ENCODE data around the gene LOC101059915.

Gene LOC101059915

DNA sequence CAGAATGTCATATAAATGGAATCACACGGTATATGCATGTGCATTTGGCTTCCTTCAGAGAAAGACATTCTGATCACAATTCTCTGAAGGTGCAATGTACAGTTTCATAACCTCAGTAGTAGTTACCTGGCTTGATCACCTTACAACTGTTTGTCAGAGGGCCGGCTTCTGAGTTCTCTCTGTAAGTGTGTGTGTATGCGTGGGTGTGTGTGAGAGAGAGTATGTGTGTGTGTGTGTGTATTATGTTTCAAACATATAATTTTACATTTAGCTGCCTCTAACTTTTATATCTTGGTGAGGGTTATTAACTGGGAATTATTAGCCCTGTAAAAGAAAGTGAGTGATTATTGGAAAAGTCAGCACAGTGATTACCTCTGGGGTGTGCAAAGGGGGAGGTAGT, 8.0 kb upstream of the LOC101059915 start:
- Histone ChIP-seq H3K4me2 (replicated peaks; ENCODE audit: extremely low read depth, low read length, poor library complexity, severe bottlenecking) (no peak overlapping the region), H3K27ac (ENCODE audit: low read depth in 1 of 2, low read length in 2 of 2) (no peak overlapping the region), H4K20me1 (ENCODE audit: insufficient read depth, low read length) (no peaks in the 10 kb centered on the region), H2AFZ (ENCODE audit: insufficient read depth, low read depth, low read length, poor library complexity, severe bottlenecking) (no peak overlapping the region), H3K79me2 (ENCODE audit: insufficient read depth, low read length) (no peaks in the 10 kb centered on the region), H3K36me3 (replicated peaks in 1 of 2; ENCODE audit: control insufficient read depth in 1 of 2, insufficient read depth in 2 of 2, low read length in 2 of 2) (no peaks in the 10 kb centered on the region), H3K4me1 (ENCODE audit: control insufficient read depth in 1 of 2, insufficient read depth in 2 of 2, low read length in 2 of 2) (no peaks in the 10 kb centered on the region), H3K9ac (ENCODE audit: insufficient read depth, low read length, poor library complexity, severe bottlenecking) (no peak overlapping the region), H3K4me3 (replicated peaks in 1 of 3; ENCODE audit: low read depth in 2 of 3, low read length in 3 of 3) (no peak overlapping the region), H3K27me3 (ENCODE audit: control insufficient read depth in 2 of 2, insufficient read depth in 2 of 2, low read length in 2 of 2) (no peaks in the 10 kb centered on the region), H3K9me3 (replicated peaks in 1 of 2; ENCODE audit: control insufficient read depth in 1 of 2, insufficient read depth in 1 of 2, low read length in 2 of 2) (no peaks in the 10 kb centered on the region)
- TF ChIP-seq CTCF (IDR thresholded peaks at IDR 0.05): no peak
- WGBS (ENCODE audit: insufficient coverage): no CpG with 5 or more reads among the region's 3 CpGs
- intact Hi-C loops (cut with micrococcal nuclease): no loop called here
- peaks cover 11% of the 10 kb centered on the region for H3K4me1 Mint-ChIP-seq
- H3K4me3 Mint-ChIP-seq: no peak overlapping the region
- H3K27me3 Mint-ChIP-seq (ENCODE audit: low read depth in 3 of 3): peaks cover 4 to 20% (median 14%) of the 10 kb centered on the region in 3 donors
- peaks cover 0 to 2% (median 0%) of the 10 kb centered on the region in 7 donors for H3K9me3 Mint-ChIP-seq
- no peaks in the 10 kb centered on the region for H3K36me3 Mint-ChIP-seq
- H3K27ac Mint-ChIP-seq: no peak overlapping the region
- DNase-seq: no peak

DNA sequence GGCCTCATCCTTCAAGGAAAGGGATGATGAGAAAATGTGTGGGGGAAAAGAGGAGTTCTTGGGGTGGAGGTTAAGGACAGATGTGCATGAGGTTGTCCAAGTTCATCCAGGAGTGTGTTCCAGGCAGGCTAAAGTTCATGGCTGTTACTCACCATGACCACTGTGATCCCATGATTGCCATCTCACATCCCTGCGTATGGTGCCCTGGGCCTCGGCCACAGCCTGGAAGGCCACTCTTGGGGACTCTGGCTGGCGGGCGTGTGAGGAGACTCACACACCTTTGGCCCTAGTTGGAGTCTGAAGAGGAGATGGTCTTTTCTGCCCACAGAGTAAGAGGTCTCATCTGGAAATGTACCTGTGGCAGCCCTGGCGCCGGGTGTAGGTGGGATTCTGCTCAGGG, 7.4 kb upstream of the LOC101059915 start:
- Mint-ChIP-seq H3K4me3 (no peak overlapping the region), H3K27ac (no peak overlapping the region), H3K9me3 (peaks cover 0 to 2% (median 0%) of the 10 kb centered on the region in 7 donors), H3K4me1 (peaks cover 11% of the 10 kb centered on the region), H3K36me3 (no peaks in the 10 kb centered on the region), H3K27me3 (ENCODE audit: low read depth in 3 of 3) (peaks cover 5 to 24% (median 14%) of the 10 kb centered on the region in 3 donors)
- no peaks in the 10 kb centered on the region for H3K36me3 ChIP-seq (replicated peaks in 1 of 2; ENCODE audit: control insufficient read depth in 1 of 2, insufficient read depth in 2 of 2, low read length in 2 of 2)
- no peaks in the 10 kb centered on the region for H4K20me1 ChIP-seq (ENCODE audit: insufficient read depth, low read length)
- H3K4me3 ChIP-seq (replicated peaks in 1 of 3; ENCODE audit: low read depth in 2 of 3, low read length in 3 of 3): no peak overlapping the region
- no peaks in the 10 kb centered on the region for H3K27me3 ChIP-seq (ENCODE audit: control insufficient read depth in 2 of 2, insufficient read depth in 2 of 2, low read length in 2 of 2)
- no peak for TF ChIP-seq CTCF (IDR thresholded peaks at IDR 0.05)
- WGBS (ENCODE audit: insufficient coverage): no CpG with 5 or more reads among the region's 6 CpGs
- no peak overlapping the region for H3K9ac ChIP-seq (ENCODE audit: insufficient read depth, low read length, poor library complexity, severe bottlenecking)
- H3K79me2 ChIP-seq (ENCODE audit: insufficient read depth, low read length): no peaks in the 10 kb centered on the region
- intact Hi-C loops (cut with micrococcal nuclease): no loop called here
- no peaks in the 10 kb centered on the region for H3K4me1 ChIP-seq (ENCODE audit: control insufficient read depth in 1 of 2, insufficient read depth in 2 of 2, low read length in 2 of 2)
- no peak overlapping the region for H2AFZ ChIP-seq (ENCODE audit: insufficient read depth, low read depth, low read length, poor library complexity, severe bottlenecking)
- no peaks in the 10 kb centered on the region for H3K9me3 ChIP-seq (replicated peaks in 1 of 2; ENCODE audit: control insufficient read depth in 1 of 2, insufficient read depth in 1 of 2, low read length in 2 of 2)
- H3K4me2 ChIP-seq (replicated peaks; ENCODE audit: extremely low read depth, low read length, poor library complexity, severe bottlenecking): no peak overlapping the region
- no peak for DNase-seq
- no peak overlapping the region for H3K27ac ChIP-seq (ENCODE audit: low read depth in 1 of 2, low read length in 2 of 2)
